SK-N-SH (cell line): ENCODE data around the gene CINP. TPM values are rescaled to one million over a fixed set of nuclear protein-coding genes. Genes with fewer than 3 reads are reported as not detected.

Source experiments
- CTCF ChIA-PET: fragments of 300-600, 350-600 bp; formaldehyde crosslinking; extraction: SDS; loops from one replicate; lab custom pipeline; 2021; lab: Yijun Ruan, JAX
- POLR2A ChIA-PET: fragments of 350-600 bp; sonication (Branson Sonifier 250); formaldehyde crosslinking; extraction: SDS; loops from one replicate; lab custom pipeline; 2020; ENCODE audit warnings: antibody characterized with exemption, inconsistent platforms; lab: Yijun Ruan, JAX
- DNase-seq: peaks from one replicate; pipeline ENCODE4 v3.0.0; 2012
- H2AFZ ChIP-seq: fragments of 200-600 bp; sonication (generic); 2 replicates; pipeline ENCODE4 v1.8.1; 2016; ENCODE audit warnings: antibody characterized with exemption, mild to moderate bottlenecking, low read depth
- H3F3A ChIP-seq: fragments of 200-600 bp; sonication (generic); replicated peaks from 2 replicates; pipeline ENCODE3; 2016; ENCODE audit warnings: antibody characterized with exemption, mild to moderate bottlenecking; ENCODE audit not compliant: insufficient read depth
- H3K27ac ChIP-seq, 2 experiments: fragments of 200-500 bp in 1 of 2; fragments of 200-600 bp in 1 of 2; sonication (Bioruptor generic) in 1 of 2; sonication (generic), shearing (Covaris generic) in 1 of 2; 2 replicates each; pipeline versions ENCODE4 v1.5.1 to v1.6.1; 2014 to 2016; ENCODE audit warnings: low read depth in 2 of 2, inconsistent platforms in 1 of 2, low read length in 1 of 2, mild to moderate bottlenecking in 1 of 2, mixed read lengths in 1 of 2
- H3K27me3 ChIP-seq: fragments of 200-600 bp; sonication (generic), shearing (Covaris generic); 2 replicates; pipeline ENCODE4 v1.6.1; 2016; ENCODE audit warnings: mixed run types; ENCODE audit not compliant: insufficient read depth
- H3K36me3 ChIP-seq, 2 experiments: fragments of 200-500 bp in 1 of 2; fragments of 200-600 bp in 1 of 2; sonication (Bioruptor generic) in 1 of 2; sonication (generic) in 1 of 2; replicated peaks in 1 of 2; 2 replicates each; pipeline versions ENCODE3 to v1.5.1; 2014 to 2016; ENCODE audit warnings: low read length in 1 of 2, mild to moderate bottlenecking in 1 of 2; ENCODE audit not compliant: insufficient read depth in 2 of 2, control insufficient read depth in 1 of 2
- H3K4me1 ChIP-seq, 2 experiments: fragments of 200-500 bp in 1 of 2; fragments of 200-600 bp in 1 of 2; sonication (Bioruptor generic) in 1 of 2; sonication (generic), shearing (Covaris generic) in 1 of 2; 2 replicates each; pipeline versions ENCODE4 v1.5.1 to v1.6.1; 2014 to 2016; ENCODE audit warnings: low read depth in 1 of 2, low read length in 1 of 2, mixed run types in 1 of 2; ENCODE audit not compliant: insufficient read depth in 2 of 2, control insufficient read depth in 1 of 2
- H3K4me2 ChIP-seq: fragments of 200-600 bp; sonication (generic), shearing (Covaris generic); 2 replicates; pipeline ENCODE4 v1.6.1; 2017; ENCODE audit warnings: mixed run types
- H3K4me3 ChIP-seq, 2 experiments: fragments of 200-500 bp in 1 of 2; fragments of 200-600 bp in 1 of 2; sonication (Bioruptor generic) in 1 of 2; sonication (generic), shearing (Covaris generic) in 1 of 2; 2 replicates each; pipeline versions ENCODE4 v1.5.1 to v1.8.1; 2014 to 2016; ENCODE audit warnings: low read depth in 2 of 2, inconsistent platforms in 1 of 2, low read length in 1 of 2, mild to moderate bottlenecking in 1 of 2, mixed read lengths in 1 of 2, moderate library complexity in 1 of 2
- H3K79me2 ChIP-seq: fragments of 200-600 bp; sonication (generic); 2 replicates; pipeline ENCODE4 v1.8.1; 2017; ENCODE audit warnings: mild to moderate bottlenecking; ENCODE audit not compliant: insufficient read depth
- H3K9ac ChIP-seq: fragments of 200-600 bp; sonication (generic); 2 replicates; pipeline ENCODE4 v1.6.1; 2017; ENCODE audit warnings: mixed run types
- H3K9me2 ChIP-seq: fragments of 200-600 bp; sonication (generic); 2 replicates; pipeline ENCODE4 v1.6.1; 2017; ENCODE audit warnings: mixed run types
- H3K9me3 ChIP-seq: fragments of 200-600 bp; sonication (generic); 2 replicates; pipeline ENCODE4 v1.6.1; 2017; ENCODE audit warnings: mixed run types, mild to moderate bottlenecking, moderate library complexity
- H4K20me1 ChIP-seq: fragments of 200-600 bp; sonication (generic); 2 replicates; pipeline ENCODE4 v1.6.1; 2017; ENCODE audit warnings: mild to moderate bottlenecking, mixed run types; ENCODE audit not compliant: insufficient read depth
- CHD2 ChIP-seq: fragments of 150-350 bp; IDR thresholded peaks from 2 replicates; pipeline ENCODE4 v1.6.1; 2018; ENCODE audit warnings: low read length; ENCODE audit not compliant: partially characterized antibody
- EP300 ChIP-seq, 2 experiments: IDR thresholded peaks; 2 replicates each; pipeline versions ENCODE4 v1.4.0 to v1.6.1; 2012; ENCODE audit warnings: borderline replicate concordance in 1 of 2, low read depth in 1 of 2, low read length in 1 of 2
- FOXJ3 ChIP-seq: sonication (generic); formaldehyde crosslinking; IDR thresholded peaks from 2 replicates; pipeline ENCODE4 v1.5.1; 2020; ENCODE audit warnings: mild to moderate bottlenecking, missing genetic modification reagents
- GABPA ChIP-seq: IDR thresholded peaks from 2 replicates; pipeline ENCODE4 v1.4.0; 2012; ENCODE audit warnings: low read depth, mild to moderate bottlenecking
- MXI1 ChIP-seq: IDR thresholded peaks from 2 replicates; pipeline ENCODE4 v1.6.1; 2012; ENCODE audit warnings: mild to moderate bottlenecking, low read depth, low read length, improper control_type of control experiment
- POLR2AphosphoS5 ChIP-seq: IDR thresholded peaks from 2 replicates; pipeline ENCODE4 v1.6.1; 2012; ENCODE audit warnings: low read depth, low read length
- RAD21 ChIP-seq: IDR thresholded peaks from 2 replicates; pipeline ENCODE4 v1.6.1; 2012; ENCODE audit warnings: mild to moderate bottlenecking, low read length
- REST ChIP-seq: IDR thresholded peaks from 2 replicates; pipeline ENCODE4 v1.6.1; 2012; ENCODE audit warnings: mild to moderate bottlenecking, low read depth, low read length, moderate library complexity
- RFX5 ChIP-seq: IDR thresholded peaks from 2 replicates; pipeline ENCODE4 v1.6.1; 2012; ENCODE audit warnings: mild to moderate bottlenecking, improper control_type of control experiment, low read length
- SIN3A ChIP-seq: IDR thresholded peaks from 2 replicates; pipeline ENCODE4 v1.6.1; 2012; ENCODE audit warnings: low read depth, mild to moderate bottlenecking, low read length, moderate library complexity, borderline replicate concordance
- TEAD4 ChIP-seq: IDR thresholded peaks from 2 replicates; pipeline ENCODE4 v1.4.0; 2012; ENCODE audit warnings: mild to moderate bottlenecking, borderline replicate concordance; ENCODE audit not compliant: insufficient read depth
- YY1 ChIP-seq: IDR thresholded peaks from 2 replicates; pipeline ENCODE4 v1.4.0; 2012; ENCODE audit warnings: low read depth, mild to moderate bottlenecking
- ZBTB33 ChIP-seq: IDR thresholded peaks from 2 replicates; pipeline ENCODE4 v1.4.0; 2012; ENCODE audit warnings: low read depth, borderline replicate concordance
- WGBS: methylation state at CpG from one replicate; pipeline ENCODE4 v1.1.6; 2017; ENCODE audit warnings: low lambda C conversion rate; 5-methylcytosine and 5-hydroxymethylcytosine counted together
- polyA plus RNA-seq, 3 experiments: library from polyadenylated mRNA; depleted of rRNA; stranded (reverse); fragments of >200 nt; gene quantifications; 2 replicates each; pipeline ENCODE4 v1.2.3, GENCODE V29; 2012
- TF ChIP-seq, protein P1 (sequence below): fragments of 150-350 bp; IDR thresholded peaks from 2 replicates; pipeline ENCODE4 v1.6.1; 2017; ENCODE audit warnings: antibody characterized with exemption, low read length, low read depth, borderline replicate concordance
- TF ChIP-seq, protein P2 (sequence below): fragments of 200-600 bp; sonication (generic); IDR thresholded peaks from 2 replicates; pipeline ENCODE4 v1.6.1; 2017; ENCODE audit warnings: antibody characterized with exemption, mild to moderate bottlenecking, moderate library complexity
- TF ChIP-seq, protein P3 (sequence below): IDR thresholded peaks from 2 replicates; pipeline ENCODE4 v1.4.0; 2012; ENCODE audit warnings: low read depth

Gene CINP
- polyA plus RNA-seq, 1 of the 3 experiments (the other 2 are of a cell fraction) = 50.4 TPM

DNA sequence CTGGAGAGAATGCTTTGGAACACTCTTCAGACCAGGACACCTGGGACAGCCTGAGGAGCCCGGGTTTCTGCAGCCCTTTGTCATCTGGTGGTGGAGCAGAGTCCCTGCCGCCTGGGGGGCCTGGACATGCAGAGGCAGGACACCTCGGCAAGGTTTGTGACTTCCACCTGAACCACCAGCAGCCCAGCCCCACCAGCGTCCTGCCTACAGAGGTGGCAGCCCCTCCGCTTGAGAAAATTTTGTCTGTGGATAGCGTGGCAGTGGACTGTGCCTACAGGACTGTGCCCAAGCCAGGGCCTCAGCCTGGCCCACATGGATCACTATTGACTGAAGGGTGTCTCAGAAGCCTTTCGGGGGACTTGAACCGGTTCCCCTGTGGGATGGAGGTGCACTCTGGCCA, 21.1 kb downstream of the CINP start:
- CTCF ChIA-PET = interaction anchor here (1.4 kb wide), 1 partner anchor 16 kb away, joined by 3 read pairs; no protein-coding TSS in a partner anchor

More for the DNA sequence above, 21.1 kb downstream of the CINP start:
- no peak overlapping the region for H3K4me3 ChIP-seq
- WGBS = 99% methylated on average over 6 of the region's 8 CpGs
- peaks cover 3% of the 10 kb centered on the region for H3F3A ChIP-seq
- H3K27ac ChIP-seq = no peak overlapping the region
- H2AFZ ChIP-seq = no peak overlapping the region
- H4K20me1 ChIP-seq = no peaks in the 10 kb centered on the region
- no peak for DNase-seq
- no peaks in the 10 kb centered on the region for H3K4me1 ChIP-seq
- peaks cover 18 to 27% of the 10 kb centered on the region in 2 experiments for H3K36me3 ChIP-seq
- no peaks in the 10 kb centered on the region for H3K27me3 ChIP-seq
- POLR2A ChIA-PET = no interaction called here
- H3K4me2 ChIP-seq = no peak overlapping the region
- TF ChIP-seq REST (no peak), TEAD4 (no peak), SIN3A (no peak), YY1 (no peak), EP300 (IDR thresholded peaks at IDR 0.05; ENCODE audit: borderline replicate concordance in 1 of 2, low read depth in 1 of 2, low read length in 1 of 2) (no peak), GABPA (no peak), ZBTB33 (no peak), CHD2 (no peak), POLR2AphosphoS5 (no peak), RAD21 (no peak), RFX5 (no peak), FOXJ3 (CRISPR knock-in tag) (no peak), MXI1 (no peak)
- TF ChIP-seq, protein P1, sequence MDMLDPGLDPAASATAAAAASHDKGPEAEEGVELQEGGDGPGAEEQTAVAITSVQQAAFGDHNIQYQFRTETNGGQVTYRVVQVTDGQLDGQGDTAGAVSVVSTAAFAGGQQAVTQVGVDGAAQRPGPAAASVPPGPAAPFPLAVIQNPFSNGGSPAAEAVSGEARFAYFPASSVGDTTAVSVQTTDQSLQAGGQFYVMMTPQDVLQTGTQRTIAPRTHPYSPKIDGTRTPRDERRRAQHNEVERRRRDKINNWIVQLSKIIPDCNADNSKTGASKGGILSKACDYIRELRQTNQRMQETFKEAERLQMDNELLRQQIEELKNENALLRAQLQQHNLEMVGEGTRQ = no peak
- TF ChIP-seq, protein P2, sequence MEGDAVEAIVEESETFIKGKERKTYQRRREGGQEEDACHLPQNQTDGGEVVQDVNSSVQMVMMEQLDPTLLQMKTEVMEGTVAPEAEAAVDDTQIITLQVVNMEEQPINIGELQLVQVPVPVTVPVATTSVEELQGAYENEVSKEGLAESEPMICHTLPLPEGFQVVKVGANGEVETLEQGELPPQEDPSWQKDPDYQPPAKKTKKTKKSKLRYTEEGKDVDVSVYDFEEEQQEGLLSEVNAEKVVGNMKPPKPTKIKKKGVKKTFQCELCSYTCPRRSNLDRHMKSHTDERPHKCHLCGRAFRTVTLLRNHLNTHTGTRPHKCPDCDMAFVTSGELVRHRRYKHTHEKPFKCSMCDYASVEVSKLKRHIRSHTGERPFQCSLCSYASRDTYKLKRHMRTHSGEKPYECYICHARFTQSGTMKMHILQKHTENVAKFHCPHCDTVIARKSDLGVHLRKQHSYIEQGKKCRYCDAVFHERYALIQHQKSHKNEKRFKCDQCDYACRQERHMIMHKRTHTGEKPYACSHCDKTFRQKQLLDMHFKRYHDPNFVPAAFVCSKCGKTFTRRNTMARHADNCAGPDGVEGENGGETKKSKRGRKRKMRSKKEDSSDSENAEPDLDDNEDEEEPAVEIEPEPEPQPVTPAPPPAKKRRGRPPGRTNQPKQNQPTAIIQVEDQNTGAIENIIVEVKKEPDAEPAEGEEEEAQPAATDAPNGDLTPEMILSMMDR = no peak
- TF ChIP-seq, protein P3, sequence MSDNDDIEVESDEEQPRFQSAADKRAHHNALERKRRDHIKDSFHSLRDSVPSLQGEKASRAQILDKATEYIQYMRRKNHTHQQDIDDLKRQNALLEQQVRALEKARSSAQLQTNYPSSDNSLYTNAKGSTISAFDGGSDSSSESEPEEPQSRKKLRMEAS = no peak
- TF ChIP-seq, all 33 proteins: peak for 0
- no peaks in the 10 kb centered on the region for H3K9me2 ChIP-seq
- H3K9ac ChIP-seq = no peak overlapping the region
- H3K9me3 ChIP-seq = no peaks in the 10 kb centered on the region
- no peaks in the 10 kb centered on the region for H3K79me2 ChIP-seq
